DOHH2 (cell line): ENCODE results near the gene TVP23B.
A peak's percentile ranks its signal among the peaks of the same experiment; 100 is the strongest.
"Not testable (repeated sequence)": the region's sequence is repeated elsewhere in the genome, so short reads cannot be mapped to it uniquely, and the experiment has no call there.

ENCODE experiments used
- H3F3A ChIP-seq: fragments of 200-600 bp; sonication (generic), shearing (Covaris generic); 2 replicates; pipeline ENCODE4 v1.6.0; 2016; ENCODE audit warnings: antibody characterized with exemption, mild to moderate bottlenecking; ENCODE audit not compliant: control insufficient read depth, insufficient read depth
- H3K27ac ChIP-seq: fragments of 200-600 bp; sonication (generic); 2 replicates; pipeline ENCODE4 v1.5.1; 2014; ENCODE audit warnings: low read depth, mild to moderate bottlenecking, low read length, moderate library complexity
- H3K27me3 ChIP-seq: fragments of 200-600 bp; sonication (generic); 2 replicates; pipeline ENCODE4 v1.6.1; 2014; ENCODE audit warnings: mild to moderate bottlenecking, low read length, mixed read lengths; ENCODE audit not compliant: control insufficient read depth
- H3K36me3 ChIP-seq: fragments of 200-600 bp; sonication (generic); 2 replicates; pipeline ENCODE4 v1.6.1; 2014; ENCODE audit warnings: mild to moderate bottlenecking, low read length, moderate library complexity, mixed read lengths; ENCODE audit not compliant: control insufficient read depth
- H3K4me1 ChIP-seq: fragments of 200-600 bp; sonication (generic); 2 replicates; pipeline ENCODE4 v1.6.1; 2014; ENCODE audit warnings: mild to moderate bottlenecking, low read length, mixed read lengths; ENCODE audit not compliant: control insufficient read depth
- H3K4me2 ChIP-seq: fragments of 200-600 bp; sonication (generic); 2 replicates; pipeline ENCODE4 v1.6.0; 2014; ENCODE audit warnings: mild to moderate bottlenecking, low read length, moderate library complexity
- H3K4me3 ChIP-seq: fragments of 200-600 bp; sonication (generic); 2 replicates; pipeline ENCODE4 v1.5.1; 2014; ENCODE audit warnings: mild to moderate bottlenecking, low read length, mixed read lengths
- H3K79me2 ChIP-seq: fragments of 200-600 bp; sonication (generic); 2 replicates; pipeline ENCODE4 v1.6.1; 2014; ENCODE audit warnings: mild to moderate bottlenecking, low read length, mixed read lengths; ENCODE audit not compliant: control insufficient read depth
- H3K9me2 ChIP-seq: fragments of 200-600 bp; sonication (generic); replicated peaks from 2 replicates; pipeline ENCODE4 v1.6.1; 2014; ENCODE audit warnings: mild to moderate bottlenecking, low read length, mixed read lengths; ENCODE audit not compliant: control insufficient read depth
- H3K9me3 ChIP-seq: fragments of 200-600 bp; sonication (generic); 2 replicates; pipeline ENCODE4 v1.6.1; 2014; ENCODE audit warnings: antibody characterized with exemption, low read length, mixed read lengths; ENCODE audit not compliant: control insufficient read depth, insufficient read depth
- H4K20me1 ChIP-seq: fragments of 200-600 bp; sonication (generic); 2 replicates; pipeline ENCODE4 v1.6.0; 2014; ENCODE audit warnings: low read depth, mild to moderate bottlenecking, antibody characterized with exemption, low read length, moderate library complexity; ENCODE audit not compliant: control insufficient read depth, insufficient read depth
- CTCF ChIP-seq: fragments of 200-600 bp; sonication (generic); IDR thresholded peaks from one replicate; pipeline ENCODE4 v1.5.1; 2014; ENCODE audit warnings: antibody characterized with exemption, mild to moderate bottlenecking, low read depth, low read length; ENCODE audit not compliant: poor library complexity, severe bottlenecking

Gene TVP23B

GRCh38 chr17:18791402-18791801 lies 10.4 kb downstream of the TVP23B start:
- H3K27ac ChIP-seq, H3K9me3 ChIP-seq, H3F3A ChIP-seq, H3K4me3 ChIP-seq, H3K4me2 ChIP-seq, H3K79me2 ChIP-seq, H3K4me1 ChIP-seq, H4K20me1 ChIP-seq, H3K36me3 ChIP-seq, H3K27me3 ChIP-seq, H3K9me2 ChIP-seq: not testable (repeated sequence)
- TF ChIP-seq CTCF = peak; percentile 12

DNA sequence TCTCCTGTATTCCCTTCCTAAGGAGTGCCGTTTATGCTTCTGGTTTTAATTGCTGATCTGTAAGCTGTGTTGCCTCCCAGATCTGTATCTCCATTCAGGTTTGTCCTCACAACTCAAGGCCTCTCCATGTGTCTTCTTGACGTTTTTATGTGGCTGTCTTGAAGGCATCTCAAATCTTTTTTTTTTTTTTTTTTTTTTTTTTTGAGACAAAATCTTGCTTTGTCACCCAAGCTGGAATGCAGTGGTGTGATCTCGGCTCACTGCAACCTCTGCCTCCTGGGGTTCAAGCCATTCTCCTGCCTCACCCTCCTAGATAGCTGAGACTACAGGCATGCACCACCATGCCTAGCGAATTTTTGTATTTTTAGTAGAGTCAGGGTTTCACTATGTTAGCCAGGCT lies 13.9 kb downstream of the TVP23B start:
- H3K4me1 ChIP-seq, H3K79me2 ChIP-seq: not testable (repeated sequence)

GRCh38 chr17:18796887-18797286 lies 15.9 kb downstream of the TVP23B start:
- not testable (repeated sequence) for H3K9me2 ChIP-seq, H3K79me2 ChIP-seq

More for the DNA sequence above, 13.9 kb downstream of the TVP23B start:
- not testable (repeated sequence) for H3K27me3 ChIP-seq, H3K9me3 ChIP-seq, H3K4me2 ChIP-seq, H3K27ac ChIP-seq, H3F3A ChIP-seq, H4K20me1 ChIP-seq, H3K4me3 ChIP-seq, H3K9me2 ChIP-seq
- peaks cover 22% of the 10 kb centered on the region for H3K36me3 ChIP-seq

DNA sequence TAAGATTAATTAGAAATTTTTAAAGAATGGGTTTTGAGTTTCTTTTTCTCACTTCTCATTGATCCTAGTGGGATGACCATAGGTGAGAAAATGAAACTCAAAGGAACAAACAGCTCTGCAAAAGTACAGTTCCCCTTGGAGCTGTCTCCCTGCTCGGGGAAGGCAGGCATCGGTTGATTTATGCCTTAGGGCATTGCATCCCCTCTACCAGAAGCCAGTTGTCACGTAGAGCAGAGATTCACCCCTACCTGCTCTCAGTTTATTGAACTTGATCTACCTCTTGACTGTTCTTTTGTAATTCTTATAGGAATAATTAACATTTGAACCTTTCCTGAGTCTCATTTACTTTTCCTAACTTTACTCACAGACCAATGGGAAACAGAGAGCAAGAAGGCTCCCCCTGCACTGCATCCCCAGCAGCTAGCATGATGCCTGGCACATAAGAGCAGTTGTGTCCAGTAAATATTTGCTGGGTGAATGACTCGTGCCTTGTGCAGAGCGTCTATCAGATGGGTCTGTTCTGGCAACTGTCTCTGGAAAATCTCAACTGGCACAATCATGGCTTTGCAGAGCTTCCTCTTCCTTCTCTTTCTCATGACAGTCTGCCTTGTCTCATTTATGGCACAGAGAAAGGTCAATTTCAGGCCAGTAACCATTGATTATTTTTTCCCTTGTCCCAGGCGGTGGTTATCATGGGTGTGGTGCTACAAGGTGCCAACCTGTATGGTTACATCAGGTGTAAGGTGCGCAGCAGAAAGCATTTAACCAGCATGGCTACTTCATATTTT lies 22.7 kb downstream of the TVP23B start:
- H3K4me1 ChIP-seq, H4K20me1 ChIP-seq, H3K79me2 ChIP-seq, H3K4me2 ChIP-seq, H3K27me3 ChIP-seq, H3K4me3 ChIP-seq, H3K27ac ChIP-seq, H3K9me2 ChIP-seq, H3K9me3 ChIP-seq, H3F3A ChIP-seq: not testable (repeated sequence)
- H3K36me3 ChIP-seq = peaks cover 16% of the 10 kb centered on the region

More at GRCh38 chr17:18796887-18797286, 15.9 kb downstream of the TVP23B start:
- H3K27ac ChIP-seq, H3F3A ChIP-seq, H3K4me3 ChIP-seq, H3K27me3 ChIP-seq, H3K4me1 ChIP-seq, H3K9me3 ChIP-seq, H3K4me2 ChIP-seq, H4K20me1 ChIP-seq: not testable (repeated sequence)
- H3K36me3 ChIP-seq = peaks cover 27% of the 10 kb centered on the region

- not testable (repeated sequence) for H3K9me2 ChIP-seq, H3K4me3 ChIP-seq, H3K9me3 ChIP-seq, H3F3A ChIP-seq, H3K27me3 ChIP-seq, H3K4me2 ChIP-seq, H3K27ac ChIP-seq, H3K79me2 ChIP-seq, H3K36me3 ChIP-seq, H4K20me1 ChIP-seq
- peaks cover 14% of the 10 kb centered on the region for H3K4me1 ChIP-seq
Measured at GRCh38 chr17:18815924-18816323, 34.9 kb downstream of the TVP23B start.
